IMR-90 (cell line): ENCODE data around the gene FBXO33. TPM values are rescaled to one million over a fixed set of nuclear protein-coding genes. Genes with fewer than 3 reads are reported as not detected.

ENCODE experiments used
- ATAC-seq: fragments of 200-7000 bp; cut with Tn5 transposase; 2 replicates; pipeline ENCODE4 v1.9.1; 2020; ENCODE audit warnings: low read depth, mild to moderate bottlenecking, moderate library complexity
- BruUV-seq: library from RNA; stranded (reverse); fragments of 400-500 nt; replicated peaks from 2 replicates; lab custom pipeline; 2021; lab: Mats Ljungman, UMichigan
- CTCF ChIA-PET: fragments of 300-600 bp; formaldehyde crosslinking; extraction: SDS; loops from one replicate; lab custom pipeline; 2021; ENCODE audit warnings: antibody characterized with exemption; lab: Yijun Ruan, JAX
- POLR2A ChIA-PET: fragments of 300-600 bp; sonication (Branson Sonifier 250); formaldehyde crosslinking; loops from one replicate; lab custom pipeline; 2022; ENCODE audit warnings: antibody characterized with exemption; ENCODE audit not compliant: unreplicated experiment; lab: Charles Lee
- DNase-seq: peaks from one replicate; pipeline ENCODE4 v3.0.0; 2013
- H2AFZ ChIP-seq: replicated peaks from 2 replicates; pipeline ENCODE3; 2013; ENCODE audit warnings: low read length, mild to moderate bottlenecking; ENCODE audit not compliant: poor library complexity
- H2AK5ac ChIP-seq: 2 replicates; pipeline ENCODE4 v1.6.1; 2013; ENCODE audit warnings: low read depth, low read length, inconsistent platforms
- H2AK9ac ChIP-seq: replicated peaks from 2 replicates; pipeline ENCODE3; 2013; ENCODE audit warnings: mild to moderate bottlenecking, low read depth, low read length, moderate library complexity; ENCODE audit not compliant: poor library complexity
- H2BK120ac ChIP-seq: 2 replicates; pipeline ENCODE4 v1.6.1; 2013; ENCODE audit warnings: low read depth, low read length, inconsistent platforms
- H2BK15ac ChIP-seq: 3 replicates; pipeline ENCODE4 v1.6.1; 2013; ENCODE audit warnings: low read depth, low read length, inconsistent platforms
- H2BK20ac ChIP-seq: 2 replicates; pipeline ENCODE4 v1.6.1; 2013; ENCODE audit warnings: low read depth, mild to moderate bottlenecking, inconsistent platforms, low read length, moderate library complexity
- H2BK5ac ChIP-seq: 2 replicates; pipeline ENCODE4 v1.6.1; 2013; ENCODE audit warnings: mild to moderate bottlenecking, low read depth, low read length, inconsistent platforms; ENCODE audit not compliant: poor library complexity, severe bottlenecking
- H3K14ac ChIP-seq: replicated peaks from 2 replicates; pipeline ENCODE4 v1.6.1; 2013; ENCODE audit warnings: low read depth, low read length, inconsistent platforms
- H3K18ac ChIP-seq: 2 replicates; pipeline ENCODE4 v1.6.1; 2013; ENCODE audit warnings: low read depth, low read length, control low read depth
- H3K23ac ChIP-seq: 2 replicates; pipeline ENCODE4 v1.6.1; 2013; ENCODE audit warnings: low read depth, low read length, inconsistent platforms
- H3K27ac ChIP-seq: 2 replicates; pipeline ENCODE4 v1.5.1; 2013; ENCODE audit warnings: mild to moderate bottlenecking, control low read depth, low read length; ENCODE audit not compliant: insufficient read depth
- H3K27me3 ChIP-seq: 2 replicates; pipeline ENCODE4 v1.6.1; 2013; ENCODE audit warnings: low read length; ENCODE audit not compliant: control insufficient read depth, insufficient read depth
- H3K36me3 ChIP-seq: 2 replicates; pipeline ENCODE4 v1.6.1; 2013; ENCODE audit warnings: low read length, mixed read lengths; ENCODE audit not compliant: control insufficient read depth, insufficient read depth
- H3K4ac ChIP-seq: 2 replicates; pipeline ENCODE4 v1.6.1; 2013; ENCODE audit warnings: low read depth, low read length, inconsistent platforms
- H3K4me1 ChIP-seq: 2 replicates; pipeline ENCODE4 v1.6.1; 2013; ENCODE audit warnings: low read length, mixed read lengths; ENCODE audit not compliant: control insufficient read depth, insufficient read depth
- H3K4me2 ChIP-seq: 2 replicates; pipeline ENCODE4 v1.6.1; 2013; ENCODE audit warnings: low read depth, mild to moderate bottlenecking, control low read depth, low read length, moderate library complexity
- H3K4me3 ChIP-seq: 2 replicates; pipeline ENCODE4 v1.5.1; 2013; ENCODE audit warnings: low read depth, mild to moderate bottlenecking, control low read depth, low read length, moderate library complexity; ENCODE audit not compliant: insufficient read depth
- H3K56ac ChIP-seq: 2 replicates; pipeline ENCODE4 v1.6.1; 2013; ENCODE audit warnings: low read length, inconsistent platforms; ENCODE audit not compliant: insufficient read depth; ENCODE audit errors: extremely low read depth
- H3K79me1 ChIP-seq, 2 experiments: 2 replicates each; pipeline ENCODE4 v1.6.1; 2013; ENCODE audit warnings: low read length in 2 of 2, inconsistent platforms in 1 of 2, low read depth in 1 of 2
- H3K9ac ChIP-seq: 2 replicates; pipeline ENCODE4 v1.6.1; 2013; ENCODE audit warnings: low read depth, low read length, control low read depth
- H3K9me1 ChIP-seq: 2 replicates; pipeline ENCODE4 v1.6.1; 2013; ENCODE audit warnings: low read length, inconsistent platforms; ENCODE audit not compliant: insufficient read depth
- H3K9me3 ChIP-seq: 2 replicates; pipeline ENCODE4 v1.6.1; 2013; ENCODE audit warnings: low read length; ENCODE audit not compliant: control insufficient read depth, insufficient read depth
- H4K20me1 ChIP-seq: 2 replicates; pipeline ENCODE4 v1.6.1; 2013; ENCODE audit warnings: low read length, inconsistent platforms; ENCODE audit not compliant: insufficient read depth
- H4K5ac ChIP-seq: 2 replicates; pipeline ENCODE4 v1.6.1; 2013; ENCODE audit warnings: mild to moderate bottlenecking, low read depth, low read length, control low read depth
- H4K8ac ChIP-seq, 2 experiments: 2 replicates each; pipeline ENCODE4 v1.6.1; 2013; ENCODE audit warnings: low read depth in 2 of 2, low read length in 2 of 2, control low read depth in 1 of 2, inconsistent platforms in 1 of 2
- H4K91ac ChIP-seq: 2 replicates; pipeline ENCODE4 v1.6.1; 2013; ENCODE audit warnings: low read depth, low read length, inconsistent platforms; ENCODE audit not compliant: insufficient read depth
- ELK1 ChIP-seq: fragments of 150-350 bp; IDR thresholded peaks from 2 replicates; pipeline ENCODE4 v1.6.1; 2016; ENCODE audit warnings: low read depth, mild to moderate bottlenecking, low read length, moderate library complexity, borderline replicate concordance
- FOS ChIP-seq: fragments of 150-350 bp; IDR thresholded peaks from 2 replicates; pipeline ENCODE4 v1.6.1; 2016; ENCODE audit warnings: low read depth, low read length
- SMC3 ChIP-seq: fragments of 150-350 bp; IDR thresholded peaks from 2 replicates; pipeline ENCODE4 v1.6.1; 2016; ENCODE audit warnings: low read depth, mild to moderate bottlenecking, antibody characterized with exemption, low read length, moderate library complexity
- dilution Hi-C: fragments of 300-500 bp; cut with HindIII; formaldehyde crosslinking; loops from one replicate; pipeline ENCODE4 v1.14.3; 2018; ENCODE audit warnings: low sequenced_read_pairs; ENCODE audit not compliant: unreplicated experiment
- in situ Hi-C: fragments of 300-500 bp; cut with MboI; formaldehyde crosslinking; loops from 3 replicates; pipeline ENCODE4 v1.14.3; 2019; ENCODE audit warnings: low sequenced_read_pairs, inconsistent platforms, mixed read lengths
- intact Hi-C: fragments of 100-400 bp; cut with micrococcal nuclease; formaldehyde crosslinking; loops from 2 replicates; pipeline ENCODE4 v1.10.0; 2022
- polyA plus RNA-seq, 3 experiments: library from polyadenylated mRNA; depleted of rRNA; stranded (reverse); fragments of >200 nt; gene quantifications; 2 replicates each; pipeline ENCODE4 v1.2.3, GENCODE V29; 2012; ENCODE audit warnings: low replicate concordance in 1 of 3
- total RNA-seq: library from RNA; depleted of rRNA; stranded (reverse); fragments of >200 nt; gene quantifications from 2 replicates; pipeline ENCODE4 v1.2.3, GENCODE V29; 2012

Gene FBXO33
- total and polyA plus RNA-seq, 2 of the 4 experiments (the other 2 are of a cell fraction): 7.6 to 10.0 TPM

- H2BK20ac ChIP-seq: no peak overlapping the region
- no peak overlapping the region for H3K9ac ChIP-seq
- POLR2A ChIA-PET: no interaction called here
- no peak overlapping the region for H3K27ac ChIP-seq
- no peak overlapping the region for H3K56ac ChIP-seq
- no peak overlapping the region for H3K18ac ChIP-seq
- no peak overlapping the region for H3K23ac ChIP-seq
- no peaks in the 10 kb centered on the region for H3K9me3 ChIP-seq
- dilution Hi-C loops: no loop called here
- H3K79me1 ChIP-seq: no peaks in the 10 kb centered on the region
- H4K5ac ChIP-seq: no peak overlapping the region
- no peak overlapping the region for H3K14ac ChIP-seq
- no TSS peak for BruUV-seq
- H4K20me1 ChIP-seq: no peaks in the 10 kb centered on the region
- H3K4me2 ChIP-seq: no peak overlapping the region
- H3K36me3 ChIP-seq: no peaks in the 10 kb centered on the region
- H2AK9ac ChIP-seq: no peak overlapping the region
- TF ChIP-seq SMC3 (no peak), ELK1 (no peak), FOS (no peak)
- no peaks in the 10 kb centered on the region for H3K9me1 ChIP-seq
- no peak overlapping the region for H2BK5ac ChIP-seq
- CTCF ChIA-PET: no interaction called here
- H4K8ac ChIP-seq: no peak overlapping the region
- H2BK15ac ChIP-seq: no peak overlapping the region
- intact Hi-C loops: no loop called here
- no peak overlapping the region for H3K4ac ChIP-seq
- ATAC-seq: no peak
- H3K27me3 ChIP-seq: no peaks in the 10 kb centered on the region
- no peak overlapping the region for H4K91ac ChIP-seq
- H3K4me1 ChIP-seq: no peaks in the 10 kb centered on the region
- DNase-seq: no peak
- no peak overlapping the region for H2AK5ac ChIP-seq
- no peak overlapping the region for H3K4me3 ChIP-seq
- no peak overlapping the region for H2AFZ ChIP-seq
- in situ Hi-C loops: no loop called here
- H2BK120ac ChIP-seq: no peak overlapping the region
Measured at GRCh38 chr14:39456702-39457250, 24.5 kb upstream of the FBXO33 start.
